CD14-positive monocyte (primary cell): Measurements from ENCODE around the gene C12orf75. TPM values are rescaled to one million over a fixed set of nuclear protein-coding genes. Genes with fewer than 3 reads are reported as not detected.

ENCODE experiments used
- DNase-seq, 3 donors: peaks; one replicate each; pipeline ENCODE4 v3.0.0-alpha.2; 2011 to 2022
- H2AFZ ChIP-seq: 2 replicates; pipeline ENCODE4 v1.6.0; 2012; ENCODE audit warnings: mild to moderate bottlenecking, low read depth, low read length, inconsistent platforms; ENCODE audit not compliant: insufficient read depth, poor library complexity, severe bottlenecking
- H3K27ac ChIP-seq, 2 donors: 1 replicate in 1 of 2; 2 replicates in 1 of 2; pipeline ENCODE4 v1.5.1; 2012 to 2013; ENCODE audit warnings: low read length in 2 of 2, control low read depth in 1 of 2, inconsistent platforms in 1 of 2, low read depth in 1 of 2, mild to moderate bottlenecking in 1 of 2
- H3K27me3 ChIP-seq, 2 donors: one replicate each; pipeline versions ENCODE4 v1.6.0 to v1.6.1; 2011 to 2013; ENCODE audit warnings: low read length in 2 of 2; ENCODE audit not compliant: control insufficient read depth in 2 of 2, insufficient read depth in 2 of 2
- H3K36me3 ChIP-seq, 2 donors: replicated peaks in 1 of 2; 1 replicate in 1 of 2; 2 replicates in 1 of 2; pipeline versions ENCODE4 v1.5.1 to v1.6.1; 2012 to 2013; ENCODE audit warnings: low read length in 2 of 2, control low read depth in 1 of 2, inconsistent platforms in 1 of 2, mild to moderate bottlenecking in 1 of 2; ENCODE audit not compliant: insufficient read depth in 2 of 2, control insufficient read depth in 1 of 2
- H3K4me1 ChIP-seq, 2 donors: 1 replicate in 1 of 2; 2 replicates in 1 of 2; pipeline versions ENCODE4 v1.5.1 to v1.6.1; 2012 to 2013; ENCODE audit warnings: low read length in 2 of 2, control low read depth in 1 of 2, inconsistent platforms in 1 of 2, mild to moderate bottlenecking in 1 of 2, moderate library complexity in 1 of 2; ENCODE audit not compliant: insufficient read depth in 2 of 2, control insufficient read depth in 1 of 2
- H3K4me2 ChIP-seq: replicated peaks from 2 replicates; pipeline ENCODE3; 2012; ENCODE audit warnings: low read length, moderate library complexity, mild to moderate bottlenecking; ENCODE audit not compliant: poor library complexity, severe bottlenecking; ENCODE audit errors: extremely low read depth
- H3K4me3 ChIP-seq, 3 experiments: fragments of 200-600 bp in 1 of 3; sonication (generic) in 1 of 3; replicated peaks in 1 of 3; 1 replicate in 2 of 3; 2 replicates in 1 of 3; pipeline ENCODE4 v1.5.1; 2011 to 2013; ENCODE audit warnings: low read length in 3 of 3, mild to moderate bottlenecking in 3 of 3, control low read depth in 2 of 3, low read depth in 2 of 3, inconsistent platforms in 1 of 3, moderate library complexity in 1 of 3
- H3K79me2 ChIP-seq: 2 replicates; pipeline ENCODE4 v1.6.0; 2012; ENCODE audit warnings: mild to moderate bottlenecking, control low read depth, inconsistent platforms, low read length, moderate library complexity; ENCODE audit not compliant: insufficient read depth
- H3K9ac ChIP-seq: 2 replicates; pipeline ENCODE4 v1.6.0; 2017; ENCODE audit warnings: low read length, mild to moderate bottlenecking; ENCODE audit not compliant: insufficient read depth, poor library complexity, severe bottlenecking
- H3K9me3 ChIP-seq, 2 donors: replicated peaks in 1 of 2; 1 replicate in 1 of 2; 2 replicates in 1 of 2; pipeline versions ENCODE4 v1.5.1 to v1.6.1; 2012 to 2013; ENCODE audit warnings: low read length in 2 of 2, control low read depth in 1 of 2; ENCODE audit not compliant: control insufficient read depth in 1 of 2, insufficient read depth in 1 of 2
- H4K20me1 ChIP-seq: 2 replicates; pipeline ENCODE4 v1.6.0; 2012; ENCODE audit warnings: mild to moderate bottlenecking, low read length, control low read depth, moderate library complexity; ENCODE audit not compliant: insufficient read depth
- H3K27ac Mint-ChIP-seq, 7 donors: one replicate each; pipeline ENCODE4 v1.8.0; 2020; ENCODE audit warnings: mild to moderate bottlenecking in 7 of 7, mixed read lengths in 7 of 7, moderate library complexity in 6 of 7, inconsistent platforms in 2 of 7
- H3K27me3 Mint-ChIP-seq, 3 donors: one replicate each; pipeline ENCODE4 v1.8.0; 2021 to 2022; ENCODE audit warnings: low read depth in 3 of 3, mild to moderate bottlenecking in 3 of 3, mixed read lengths in 3 of 3, moderate library complexity in 3 of 3, inconsistent platforms in 1 of 3
- H3K36me3 Mint-ChIP-seq, 2 donors: one replicate each; pipeline ENCODE4 v1.8.0; 2020; ENCODE audit warnings: mixed read lengths in 2 of 2, inconsistent platforms in 1 of 2, mild to moderate bottlenecking in 1 of 2
- H3K4me1 Mint-ChIP-seq: one replicate; pipeline ENCODE4 v1.8.0; 2020; ENCODE audit warnings: mild to moderate bottlenecking, mixed read lengths
- H3K4me3 Mint-ChIP-seq, 2 donors: one replicate each; pipeline ENCODE4 v1.8.0; 2020; ENCODE audit warnings: mild to moderate bottlenecking in 2 of 2, mixed read lengths in 2 of 2, moderate library complexity in 1 of 2
- H3K9me3 Mint-ChIP-seq, 7 donors: one replicate each; pipeline ENCODE4 v1.8.0; 2020 to 2022; ENCODE audit warnings: mixed read lengths in 7 of 7, mild to moderate bottlenecking in 6 of 7, moderate library complexity in 6 of 7, inconsistent platforms in 2 of 7
- CTCF ChIP-seq: fragments of 200-600 bp; IDR thresholded peaks from one replicate; pipeline ENCODE4 v1.8.0; 2022; ENCODE audit warnings: antibody characterized with exemption, mild to moderate bottlenecking
- WGBS: methylation state at CpG from one replicate; pipeline ENCODE4 v1.1.5; 2013; ENCODE audit warnings: missing lambda C conversion rate; ENCODE audit not compliant: insufficient coverage; 5-methylcytosine and 5-hydroxymethylcytosine counted together
- intact Hi-C, 2 donors: fragments of 100-400 bp; cut with micrococcal nuclease; formaldehyde crosslinking; loops; one replicate each; pipeline versions ENCODE4 v1.15.0 to v1.15.1; 2023
- polyA plus RNA-seq, 3 donors: library from polyadenylated mRNA; depleted of rRNA in 1 of 3; unstranded in 2 of 3; stranded (reverse) in 1 of 3; fragments of 300-500 nt in 2 of 3; fragments of >200 nt in 1 of 3; fragmentation: Illumina TruSeq in 2 of 3; gene quantifications; 1 replicate in 2 of 3; 2 replicates in 1 of 3; pipeline ENCODE4 v1.2.3, GENCODE V29; 2012 to 2021

C12orf75 gene
- polyA plus RNA-seq, 3 donors, result 0.45 to 0.73 (median 0.73) TPM

GRCh38 chr12:105288311-105288996 is 42.0 kb upstream of the C12orf75 start:
- intact Hi-C loops, result no loop called here
- Histone ChIP-seq H3K27ac (no peak overlapping the region), H2AFZ (no peak overlapping the region), H3K36me3 (no peaks in the 10 kb centered on the region), H3K79me2 (no peaks in the 10 kb centered on the region), H3K4me2 (no peak overlapping the region), H3K4me3 (no peak overlapping the region), H3K9ac (no peak overlapping the region), H3K4me1 (no peaks in the 10 kb centered on the region), H4K20me1 (no peaks in the 10 kb centered on the region), H3K9me3 (no peaks in the 10 kb centered on the region), H3K27me3 (no peaks in the 10 kb centered on the region)
- H3K9me3 Mint-ChIP-seq, result peaks cover 0 to 2% (median 0%) of the 10 kb centered on the region in 7 donors
- H3K4me3 Mint-ChIP-seq, result no peak overlapping the region
- H3K4me1 Mint-ChIP-seq, result no peaks in the 10 kb centered on the region
- DNase-seq, result no peak
- H3K27ac Mint-ChIP-seq, result no peak overlapping the region
- H3K27me3 Mint-ChIP-seq, result peaks cover 0 to 3% (median 0%) of the 10 kb centered on the region in 3 donors
- WGBS, result 82% methylated on average over 2 of the region's 3 CpGs
- TF ChIP-seq CTCF, result no peak
- no peaks in the 10 kb centered on the region for H3K36me3 Mint-ChIP-seq

- no peaks in the 10 kb centered on the region for H3K36me3 Mint-ChIP-seq
- no peaks in the 10 kb centered on the region for H3K4me1 Mint-ChIP-seq
- H3K27ac Mint-ChIP-seq, result no peak overlapping the region
- H3K4me3 ChIP-seq, result no peak overlapping the region
- H3K36me3 ChIP-seq, result no peaks in the 10 kb centered on the region
- no peak overlapping the region for H2AFZ ChIP-seq
- no peak overlapping the region for H3K9ac ChIP-seq
- intact Hi-C loops, result no loop called here
- no peak for DNase-seq
- H4K20me1 ChIP-seq, result no peaks in the 10 kb centered on the region
- TF ChIP-seq CTCF, result no peak
- H3K27ac ChIP-seq, result no peak overlapping the region
- no peak overlapping the region for H3K4me3 Mint-ChIP-seq
- no peaks in the 10 kb centered on the region for H3K79me2 ChIP-seq
- no peak overlapping the region for H3K4me2 ChIP-seq
- H3K4me1 ChIP-seq, result no peaks in the 10 kb centered on the region
- no peaks in the 10 kb centered on the region for H3K27me3 Mint-ChIP-seq
- peaks cover 0 to 2% (median 0%) of the 10 kb centered on the region in 7 donors for H3K9me3 Mint-ChIP-seq
- no CpG with 5 or more reads among the region's 6 CpGs for WGBS
- no peaks in the 10 kb centered on the region for H3K27me3 ChIP-seq
- no peaks in the 10 kb centered on the region for H3K9me3 ChIP-seq
Measured at GRCh38 chr12:105289114-105289904, 41.2 kb upstream of the C12orf75 start.
